Measurements from ENCODE around the gene SIRPA. TPM values are rescaled to one million over a fixed set of nuclear protein-coding genes. Genes with fewer than 3 reads are reported as not detected.
A peak's percentile ranks its signal among the peaks of the same experiment; 100 is the strongest.

SIRPA gene
- 0.30 and 0.36 TPM in 2 replicates for total RNA-seq (2014; rRNA removed; shearing (Covaris generic); ENCODE audit: low replicate concordance)

GRCh38 chr20:1894951-1895673 lies at the start of gene SIRPA:
SIRPA (plus strand) TSS chr20:1895407; CDS start chr20:1895448, 41 bp downstream.
- no peaks in the 10 kb centered on the region for H3K9me2 ChIP-seq (replicated peaks; ENCODE audit: insufficient read depth, low read length)
- H3K27me3 ChIP-seq (ENCODE audit: low read length) = peaks cover 5% of the 10 kb centered on the region; the same call in 1 of the 2 replicates
- no peaks in the 10 kb centered on the region for H3K36me3 ChIP-seq (ENCODE audit: insufficient read depth, low read length)
- DNase-seq = no peak
- H3K27ac ChIP-seq (ENCODE audit: low read length) = no peak within 1 kb of the TSS
- H3K4me1 ChIP-seq (ENCODE audit: low read length) = peaks cover 41% of the 10 kb centered on the region
- peaks cover 3% of the 10 kb centered on the region; the same call in 1 of the 2 replicates for H4K20me1 ChIP-seq (ENCODE audit: insufficient read depth, low read depth, low read length)
- peak within 1 kb of the TSS; percentile 43; the same call in 1 of the 2 replicates for H3K4me3 ChIP-seq (ENCODE audit: low read length)
- no peaks in the 10 kb centered on the region for H3K79me2 ChIP-seq (ENCODE audit: low read length)
- H3K9ac ChIP-seq (ENCODE audit: low read length) = peak within 1 kb of the TSS; percentile 27
- H3K9me3 ChIP-seq (ENCODE audit: low read length) = no peaks in the 10 kb centered on the region
- H2AFZ ChIP-seq (ENCODE audit: low read length) = no peak within 1 kb of the TSS
- peak within 1 kb of the TSS; percentile 69 for H3K4me2 ChIP-seq (ENCODE audit: low read depth, low read length, poor library complexity, severe bottlenecking)

DNA sequence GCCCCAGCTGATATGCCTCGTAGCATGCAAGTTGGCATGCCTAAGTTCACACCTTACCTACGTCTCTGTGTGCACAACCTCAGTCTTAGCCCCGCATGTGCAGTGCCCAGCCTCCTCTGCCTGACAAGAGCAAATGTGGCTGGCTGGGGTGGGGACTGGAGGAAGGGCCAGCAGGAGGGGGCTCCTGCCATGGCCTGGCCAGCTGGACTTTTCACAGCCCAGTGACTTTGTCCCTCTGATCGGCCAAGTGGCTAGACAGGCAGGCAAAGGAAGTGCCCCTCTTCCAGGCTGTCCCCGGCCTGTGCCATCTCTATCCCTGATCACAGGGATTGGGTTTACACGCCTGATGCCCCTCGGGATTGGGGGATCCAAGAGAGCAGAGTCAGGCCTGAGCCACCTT lies 49.5 kb upstream of the SIRPA start:
- Histone ChIP-seq H3K4me2 (ENCODE audit: low read depth, low read length, poor library complexity, severe bottlenecking) (no peak overlapping the region), H3K4me1 (ENCODE audit: low read length) (peaks cover 22% of the 10 kb centered on the region), H2AFZ (ENCODE audit: low read length) (no peak overlapping the region), H3K27me3 (ENCODE audit: low read length) (no peaks in the 10 kb centered on the region), H3K9me2 (replicated peaks; ENCODE audit: insufficient read depth, low read length) (no peaks in the 10 kb centered on the region), H3K27ac (ENCODE audit: low read length) (no peak overlapping the region), H3K4me3 (ENCODE audit: low read length) (no peak overlapping the region), H3K9me3 (ENCODE audit: low read length) (no peaks in the 10 kb centered on the region), H3K79me2 (ENCODE audit: low read length) (no peaks in the 10 kb centered on the region), H3K36me3 (ENCODE audit: insufficient read depth, low read length) (no peaks in the 10 kb centered on the region), H3K9ac (ENCODE audit: low read length) (no peak overlapping the region), H4K20me1 (ENCODE audit: insufficient read depth, low read depth, low read length) (no peaks in the 10 kb centered on the region; the same call in 1 of the 2 replicates)
- DNase-seq = no peak

GRCh38 chr20:1846341-1846740 lies 48.9 kb upstream of the SIRPA start:
- Histone ChIP-seq H3K9me3 (ENCODE audit: low read length) (no peaks in the 10 kb centered on the region), H3K4me1 (ENCODE audit: low read length) (peaks cover 28% of the 10 kb centered on the region), H3K27ac (ENCODE audit: low read length) (no peak overlapping the region)

DNA sequence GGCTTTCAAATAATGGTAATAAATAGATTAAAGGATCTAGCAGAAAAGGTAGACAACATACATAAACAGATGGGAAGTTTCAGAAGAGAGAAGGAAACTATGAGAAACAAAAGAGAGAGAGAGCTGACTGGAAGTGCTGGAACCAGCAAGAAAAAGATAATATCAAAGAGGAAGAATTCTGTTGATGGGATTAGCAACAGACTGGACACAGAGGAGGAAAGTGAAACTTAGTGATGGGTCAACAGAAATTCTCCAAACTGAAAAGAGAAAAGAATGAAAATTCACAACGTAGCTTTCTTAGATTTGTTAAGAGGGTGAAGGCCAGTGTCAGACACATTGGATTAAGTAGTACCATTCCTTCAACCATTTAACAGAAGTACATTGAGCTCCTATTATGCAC lies 48.3 kb upstream of the SIRPA start:
- Histone ChIP-seq H3K36me3 (ENCODE audit: insufficient read depth, low read length) (no peaks in the 10 kb centered on the region), H3K4me1 (ENCODE audit: low read length) (peaks cover 31% of the 10 kb centered on the region)
- DNase-seq = no peak

More at GRCh38 chr20:1846341-1846740, 48.9 kb upstream of the SIRPA start:
- Histone ChIP-seq H3K9ac (ENCODE audit: low read length) (no peak overlapping the region), H2AFZ (ENCODE audit: low read length) (no peak overlapping the region), H3K4me3 (ENCODE audit: low read length) (no peak overlapping the region), H3K9me2 (replicated peaks; ENCODE audit: insufficient read depth, low read length) (no peaks in the 10 kb centered on the region), H3K27me3 (ENCODE audit: low read length) (no peaks in the 10 kb centered on the region), H4K20me1 (ENCODE audit: insufficient read depth, low read depth, low read length) (no peaks in the 10 kb centered on the region; the same call in 1 of the 2 replicates), H3K79me2 (ENCODE audit: low read length) (no peaks in the 10 kb centered on the region), H3K36me3 (ENCODE audit: insufficient read depth, low read length) (no peaks in the 10 kb centered on the region), H3K4me2 (ENCODE audit: low read depth, low read length, poor library complexity, severe bottlenecking) (no peak overlapping the region)
- DNase-seq = no peak

DNA sequence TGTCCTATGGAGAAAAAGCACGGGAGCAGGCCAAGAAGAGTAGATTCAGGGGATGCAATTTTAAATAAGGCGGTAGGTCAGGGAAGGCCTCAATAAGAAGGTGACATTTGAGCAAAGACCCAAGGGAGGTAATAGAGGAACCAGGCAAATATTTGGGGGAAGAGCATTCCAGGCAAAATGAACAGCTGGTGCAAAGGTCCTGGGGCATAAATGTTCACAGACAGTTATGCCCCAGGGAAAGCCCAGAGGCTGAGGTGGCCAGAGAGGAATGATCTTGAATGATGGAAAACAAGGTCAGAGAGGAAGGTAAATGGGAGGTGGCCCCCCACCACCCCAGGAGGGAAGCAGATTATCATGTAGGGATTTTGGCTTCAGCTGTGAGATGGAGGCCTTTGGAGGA lies 47.4 kb upstream of the SIRPA start:
- Histone ChIP-seq H3K4me1 (ENCODE audit: low read length) (peaks cover 31% of the 10 kb centered on the region), H3K9ac (ENCODE audit: low read length) (no peak overlapping the region), H3K27ac (ENCODE audit: low read length) (no peak overlapping the region), H3K9me2 (replicated peaks; ENCODE audit: insufficient read depth, low read length) (no peaks in the 10 kb centered on the region), H3K79me2 (ENCODE audit: low read length) (no peaks in the 10 kb centered on the region), H3K27me3 (ENCODE audit: low read length) (no peaks in the 10 kb centered on the region; the same call in 1 of the 2 replicates), H2AFZ (ENCODE audit: low read length) (no peak overlapping the region), H3K4me2 (ENCODE audit: low read depth, low read length, poor library complexity, severe bottlenecking) (no peak overlapping the region), H3K9me3 (ENCODE audit: low read length) (no peaks in the 10 kb centered on the region), H4K20me1 (ENCODE audit: insufficient read depth, low read depth, low read length) (no peaks in the 10 kb centered on the region; the same call in 1 of the 2 replicates), H3K36me3 (ENCODE audit: insufficient read depth, low read length) (no peaks in the 10 kb centered on the region), H3K4me3 (ENCODE audit: low read length) (no peak overlapping the region)
- no peak for DNase-seq

More for the DNA sequence above, 48.3 kb upstream of the SIRPA start:
- Histone ChIP-seq H2AFZ (ENCODE audit: low read length) (no peak overlapping the region), H3K9me3 (ENCODE audit: low read length) (no peaks in the 10 kb centered on the region), H3K9me2 (replicated peaks; ENCODE audit: insufficient read depth, low read length) (no peaks in the 10 kb centered on the region), H3K4me3 (ENCODE audit: low read length) (no peak overlapping the region), H3K4me2 (ENCODE audit: low read depth, low read length, poor library complexity, severe bottlenecking) (no peak overlapping the region), H3K27ac (ENCODE audit: low read length) (no peak overlapping the region), H3K27me3 (ENCODE audit: low read length) (no peaks in the 10 kb centered on the region; the same call in 1 of the 2 replicates), H3K79me2 (ENCODE audit: low read length) (no peaks in the 10 kb centered on the region), H4K20me1 (ENCODE audit: insufficient read depth, low read depth, low read length) (no peaks in the 10 kb centered on the region; the same call in 1 of the 2 replicates), H3K9ac (ENCODE audit: low read length) (no peak overlapping the region)

- Histone ChIP-seq H3K27me3 (ENCODE audit: low read length) (no peaks in the 10 kb centered on the region; the same call in 1 of the 2 replicates), H2AFZ (ENCODE audit: low read length) (no peak overlapping the region), H3K27ac (ENCODE audit: low read length) (no peak overlapping the region), H3K9ac (ENCODE audit: low read length) (no peak overlapping the region), H3K4me3 (ENCODE audit: low read length) (no peak overlapping the region), H3K79me2 (ENCODE audit: low read length) (no peaks in the 10 kb centered on the region), H3K36me3 (ENCODE audit: insufficient read depth, low read length) (no peaks in the 10 kb centered on the region), H4K20me1 (ENCODE audit: insufficient read depth, low read depth, low read length) (no peaks in the 10 kb centered on the region; the same call in 1 of the 2 replicates), H3K9me2 (replicated peaks; ENCODE audit: insufficient read depth, low read length) (no peaks in the 10 kb centered on the region), H3K9me3 (ENCODE audit: low read length) (no peaks in the 10 kb centered on the region), H3K4me2 (ENCODE audit: low read depth, low read length, poor library complexity, severe bottlenecking) (no peak overlapping the region), H3K4me1 (ENCODE audit: low read length) (peaks cover 31% of the 10 kb centered on the region)
- DNase-seq = no peak
Observed at GRCh38 chr20:1848373-1848772, 46.8 kb upstream of the SIRPA start.

DNA sequence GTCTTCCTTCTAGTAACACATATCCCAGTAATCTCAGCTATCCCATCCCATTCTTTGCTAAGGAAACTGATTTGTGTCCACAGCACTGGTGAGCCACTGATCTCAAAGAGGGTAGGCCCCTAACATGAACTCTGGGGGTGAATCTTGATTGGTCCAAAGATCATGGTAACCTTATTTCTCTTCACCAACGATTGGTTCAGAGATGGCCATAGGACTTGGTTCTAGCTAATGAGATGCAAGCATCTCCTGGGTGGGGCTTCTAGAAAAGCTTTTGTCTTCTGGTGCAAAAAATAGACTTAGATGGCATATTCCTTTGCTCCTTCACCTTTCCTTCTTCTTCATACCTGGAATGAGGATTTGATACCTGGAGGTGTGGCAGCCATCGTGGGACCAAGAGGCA lies 43.8 kb upstream of the SIRPA start:
- H3K4me3 ChIP-seq (ENCODE audit: low read length) = no peak overlapping the region
- peak overlapping the region; percentile 59 for H3K4me2 ChIP-seq (ENCODE audit: low read depth, low read length, poor library complexity, severe bottlenecking)
- H3K27ac ChIP-seq (ENCODE audit: low read length) = peak overlapping the region; percentile 61; the same call in 1 of the 2 replicates
- no peak overlapping the region; the same call in 1 of the 2 replicates for H3K9ac ChIP-seq (ENCODE audit: low read length)
- H2AFZ ChIP-seq (ENCODE audit: low read length) = no peak overlapping the region
- H4K20me1 ChIP-seq (ENCODE audit: insufficient read depth, low read depth, low read length) = no peaks in the 10 kb centered on the region
- peak; percentile 53 for DNase-seq
- H3K9me3 ChIP-seq (ENCODE audit: low read length) = no peaks in the 10 kb centered on the region
- H3K36me3 ChIP-seq (ENCODE audit: insufficient read depth, low read length) = no peaks in the 10 kb centered on the region
- H3K27me3 ChIP-seq (ENCODE audit: low read length) = no peaks in the 10 kb centered on the region; the same call in 1 of the 2 replicates
- peaks cover 17% of the 10 kb centered on the region for H3K4me1 ChIP-seq (ENCODE audit: low read length)
- no peaks in the 10 kb centered on the region for H3K79me2 ChIP-seq (ENCODE audit: low read length)
- no peaks in the 10 kb centered on the region for H3K9me2 ChIP-seq (replicated peaks; ENCODE audit: insufficient read depth, low read length)

DNA sequence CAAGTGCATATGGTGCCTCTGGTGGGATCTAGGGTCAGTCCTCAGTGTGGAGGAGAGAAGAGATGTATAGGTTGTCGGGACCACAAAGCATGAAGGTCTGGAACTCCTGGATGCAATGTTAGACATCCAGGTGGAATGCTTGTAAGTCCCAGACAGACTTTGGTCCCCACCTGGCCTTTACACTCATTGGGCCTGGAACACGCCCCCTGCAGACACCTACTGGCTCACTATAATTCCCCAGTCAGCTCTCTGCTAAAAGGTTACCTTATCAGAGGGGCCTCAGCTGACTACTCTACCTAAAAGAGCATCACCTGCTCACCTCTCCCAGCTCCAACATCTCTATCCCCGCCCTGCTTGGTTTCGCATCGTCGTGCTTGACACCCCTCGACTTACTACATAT lies 41.7 kb upstream of the SIRPA start:
- no peak overlapping the region for H3K4me3 ChIP-seq (ENCODE audit: low read length)
- H3K9me2 ChIP-seq (replicated peaks; ENCODE audit: insufficient read depth, low read length) = no peaks in the 10 kb centered on the region
- H3K9ac ChIP-seq (ENCODE audit: low read length) = no peak overlapping the region
- H3K79me2 ChIP-seq (ENCODE audit: low read length) = no peaks in the 10 kb centered on the region
- no peaks in the 10 kb centered on the region; the same call in 1 of the 2 replicates for H3K27me3 ChIP-seq (ENCODE audit: low read length)
- H2AFZ ChIP-seq (ENCODE audit: low read length) = no peak overlapping the region
- no peaks in the 10 kb centered on the region for H3K36me3 ChIP-seq (ENCODE audit: insufficient read depth, low read length)
- H3K4me2 ChIP-seq (ENCODE audit: low read depth, low read length, poor library complexity, severe bottlenecking) = no peak overlapping the region
- H3K9me3 ChIP-seq (ENCODE audit: low read length) = no peaks in the 10 kb centered on the region
- no peak overlapping the region for H3K27ac ChIP-seq (ENCODE audit: low read length)
- peaks cover 17% of the 10 kb centered on the region for H3K4me1 ChIP-seq (ENCODE audit: low read length)
- DNase-seq = no peak
- H4K20me1 ChIP-seq (ENCODE audit: insufficient read depth, low read depth, low read length) = no peaks in the 10 kb centered on the region
